Body of pancreas (tissue), 4 donors: ENCODE measurements around the gene SLC23A2. TPM values are rescaled to one million over a fixed set of nuclear protein-coding genes. Genes with fewer than 3 reads are reported as not detected.

Experiments
- ATAC-seq: fragments of 150-250 bp; one replicate; pipeline ENCODE4 v1.9.1; 2016
- DNase-seq, 4 donors: peaks; one replicate each; pipeline ENCODE4 v3.0.0-alpha.2; 2019
- H3K27ac ChIP-seq, 4 donors: fragments of 200-600 bp; sonication (generic); 1 replicate in 3 of 4; 2 replicates in 1 of 4; pipeline versions ENCODE4 v1.5.1 to v1.6.1; 2016 to 2019; ENCODE audit warnings: mild to moderate bottlenecking in 1 of 4, mixed read lengths in 1 of 4, moderate library complexity in 1 of 4
- H3K27me3 ChIP-seq, 2 donors: fragments of 200-600 bp; sonication (generic); one replicate each; pipeline ENCODE4 v1.6.0; 2016; ENCODE audit warnings: mild to moderate bottlenecking in 1 of 2
- H3K36me3 ChIP-seq, 2 donors: fragments of 200-600 bp; sonication (generic); replicated peaks in 1 of 2; 2 replicates each; pipeline ENCODE4 v1.5.1; 2016; ENCODE audit warnings: low read depth in 2 of 2; ENCODE audit not compliant: insufficient read depth in 1 of 2
- H3K4me1 ChIP-seq: fragments of 200-600 bp; sonication (generic); one replicate; pipeline ENCODE4 v1.6.0; 2016
- H3K4me3 ChIP-seq, 2 donors: fragments of 200-600 bp; sonication (generic); 1 replicate in 1 of 2; 2 replicates in 1 of 2; pipeline ENCODE4 v1.5.1; 2016 to 2019
- H3K9me3 ChIP-seq, 3 donors: fragments of 200-600 bp; sonication (generic); 1 replicate in 2 of 3; 2 replicates in 1 of 3; pipeline ENCODE4 v1.5.1; 2016
- CTCF ChIP-seq, 7 experiments: fragments of 450-650 bp in 4 of 7; fragments of 200-600 bp in 3 of 7; sonication (generic) in 3 of 7; IDR thresholded peaks; one replicate each; pipeline ENCODE4 v1.5.1; 2016 to 2019; ENCODE audit warnings: antibody characterized with exemption in 7 of 7
- POLR2A ChIP-seq, 3 donors: fragments of 450-650 bp; IDR thresholded peaks; one replicate each; pipeline ENCODE4 v1.6.1; 2016; ENCODE audit warnings: antibody characterized with exemption in 3 of 3, mild to moderate bottlenecking in 2 of 3
- WGBS, 2 donors: methylation state at CpG; one replicate each; pipeline ENCODE4 v1.1.5; 2017; 5-methylcytosine and 5-hydroxymethylcytosine counted together
- intact Hi-C: fragments of 100-400 bp; cut with DNase I; formaldehyde crosslinking; loops from one replicate; pipeline ENCODE4 v1.15.1; 2023
- total RNA-seq, 2 donors: library from RNA; depleted of rRNA; stranded (reverse); fragments of >200 nt; gene quantifications; one replicate each; pipeline ENCODE4 v1.1.0, GENCODE V29; 2016

SLC23A2 gene
- total RNA-seq, 2 donors from 2014 or later: 12.2 TPM

DNA sequence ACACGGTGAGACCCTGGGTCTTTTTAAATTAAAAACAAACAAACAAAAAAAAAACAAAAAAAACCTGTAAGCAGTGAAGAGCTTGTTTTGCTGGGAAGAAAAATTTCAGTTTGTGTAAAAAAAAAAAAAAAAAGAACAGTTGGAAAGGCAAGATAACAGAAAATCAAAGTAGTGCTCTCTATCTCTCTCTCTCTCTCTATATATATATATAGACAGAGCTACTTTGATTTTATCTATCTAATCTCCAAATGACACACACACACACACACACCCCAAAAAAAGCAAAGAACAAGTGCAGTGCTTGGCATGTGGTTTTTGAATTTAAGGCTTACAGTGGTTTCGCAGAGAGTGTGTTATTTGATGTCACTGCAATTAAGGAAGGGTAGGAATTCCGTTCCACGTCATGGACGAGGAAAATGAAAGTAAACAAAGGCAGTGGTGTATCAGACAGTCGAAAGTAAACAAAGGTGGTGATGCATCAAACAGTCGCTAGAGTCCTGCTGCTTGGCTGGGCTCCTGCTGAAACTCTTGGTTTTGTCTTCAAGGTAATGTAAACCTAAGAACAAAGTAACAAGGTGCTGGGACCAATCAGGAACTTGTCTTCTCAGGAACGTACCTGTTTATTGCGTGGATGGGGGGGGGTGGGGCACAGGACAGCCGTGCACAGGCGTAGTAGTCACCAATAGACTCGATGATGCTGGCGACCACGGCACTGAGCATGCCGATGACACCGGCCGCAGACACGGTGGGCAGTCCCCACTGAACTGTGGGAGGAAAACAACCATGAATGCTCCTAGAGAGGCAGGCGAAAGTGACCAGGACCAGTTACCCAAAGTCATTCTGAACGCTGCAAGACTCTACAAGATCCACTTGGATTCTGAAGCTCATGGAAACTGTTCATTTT lies 131.8 kb downstream of the SLC23A2 start:
- Histone ChIP-seq H3K4me3 (no peak overlapping the region), H3K4me1 (no peaks in the 10 kb centered on the region), H3K9me3 (no peaks in the 10 kb centered on the region), H3K27me3 (no peaks in the 10 kb centered on the region), H3K36me3 (peaks cover 0 to 2% of the 10 kb centered on the region in 2 donors), H3K27ac (no peak overlapping the region)
- intact Hi-C loops: no loop called here
- 77 to 82% methylated on average over 20 of the region's 20 CpGs for WGBS, 2 donors
- TF ChIP-seq POLR2A (IDR thresholded peaks at IDR 0.05) (no peak), CTCF (IDR thresholded peaks at IDR 0.05) (no peak)
- DNase-seq: no peak
- ATAC-seq: no peak

- Histone ChIP-seq H3K27me3 (no peaks in the 10 kb centered on the region), H3K36me3 (peaks cover 0 to 3% of the 10 kb centered on the region in 2 donors), H3K4me3 (no peak overlapping the region), H3K4me1 (no peaks in the 10 kb centered on the region), H3K27ac (no peak overlapping the region), H3K9me3 (no peaks in the 10 kb centered on the region)
- WGBS, 2 donors: 92 to 98% methylated on average over 4 of the region's 4 CpGs
- TF ChIP-seq POLR2A (IDR thresholded peaks at IDR 0.05) (no peak), CTCF (IDR thresholded peaks at IDR 0.05) (no peak)
- DNase-seq (no peak), ATAC-seq (no peak)
- intact Hi-C loops: no loop called here
Measured at GRCh38 chr20:4867051-4867450, 134.3 kb downstream of the SLC23A2 start.

DNA sequence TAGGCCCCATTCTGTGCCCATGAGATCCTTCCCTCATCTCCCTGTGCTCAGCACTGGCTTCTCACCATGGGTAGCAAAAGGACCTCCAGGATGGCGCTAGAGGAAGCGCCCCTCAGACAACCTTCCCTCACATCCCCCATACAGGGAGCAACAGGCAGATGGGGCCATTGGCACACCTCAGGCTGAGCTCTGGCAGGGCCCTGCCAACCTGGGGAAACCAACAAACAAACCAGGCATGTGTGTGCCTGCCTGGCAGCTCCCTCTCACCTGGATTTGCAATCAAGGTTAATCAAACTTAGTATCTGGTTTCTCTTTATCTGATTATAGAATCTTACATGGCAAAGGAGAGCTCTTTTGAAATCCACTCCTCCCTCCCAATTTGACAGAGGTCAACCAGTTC lies 134.9 kb downstream of the SLC23A2 start:
- intact Hi-C loops: no loop called here
- H3K27ac ChIP-seq: no peak overlapping the region
- peaks cover 0 to 3% of the 10 kb centered on the region in 2 donors for H3K36me3 ChIP-seq
- no peaks in the 10 kb centered on the region for H3K4me1 ChIP-seq
- no peak overlapping the region for H3K4me3 ChIP-seq
- H3K27me3 ChIP-seq: no peaks in the 10 kb centered on the region
- 100% methylated on average over 2 of the region's 2 CpGs for WGBS, 2 donors
- H3K9me3 ChIP-seq: no peaks in the 10 kb centered on the region
- no peak for DNase-seq
- no peak for ATAC-seq
- TF ChIP-seq CTCF (IDR thresholded peaks at IDR 0.05): no peak
- no peak for TF ChIP-seq POLR2A (IDR thresholded peaks at IDR 0.05)

DNA sequence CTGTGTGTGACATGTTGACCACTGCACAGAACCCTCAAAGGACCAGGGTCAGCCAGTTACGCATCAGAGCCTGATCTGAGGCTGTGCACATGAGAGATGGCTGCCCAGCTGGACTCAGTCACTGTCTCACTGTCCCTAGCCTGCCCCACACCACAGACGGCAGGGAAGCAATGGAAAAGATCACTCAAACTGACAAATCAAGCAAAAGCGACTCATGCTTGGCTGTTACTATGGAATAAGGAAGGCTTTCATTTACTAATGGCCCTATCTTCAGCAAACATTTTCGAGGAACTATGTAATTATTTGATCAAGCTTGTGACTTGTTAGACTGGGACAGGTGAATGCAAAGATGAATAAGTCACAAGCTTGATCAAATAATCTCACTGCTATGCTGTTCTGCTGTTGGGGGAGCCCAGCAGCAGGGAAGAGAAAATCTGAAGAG lies 137.0 kb downstream of the SLC23A2 start:
- intact Hi-C loops: no loop called here
- Histone ChIP-seq H3K27me3 (no peaks in the 10 kb centered on the region), H3K27ac (no peak overlapping the region), H3K9me3 (no peaks in the 10 kb centered on the region), H3K36me3 (peaks cover 0 to 3% of the 10 kb centered on the region in 2 donors), H3K4me1 (no peaks in the 10 kb centered on the region), H3K4me3 (no peak overlapping the region)
- 52 to 61% methylated on average over 4 of the region's 4 CpGs for WGBS, 2 donors
- no peak for ATAC-seq
- TF ChIP-seq CTCF (IDR thresholded peaks at IDR 0.05) (no peak), POLR2A (IDR thresholded peaks at IDR 0.05) (no peak)
- no peak for DNase-seq
